ENCODE results near the gene HK2.
"Not testable (repeated sequence)": the region's sequence is repeated elsewhere in the genome, so short reads cannot be mapped to it uniquely, and the experiment has no call there.

HK2 gene

DNA sequence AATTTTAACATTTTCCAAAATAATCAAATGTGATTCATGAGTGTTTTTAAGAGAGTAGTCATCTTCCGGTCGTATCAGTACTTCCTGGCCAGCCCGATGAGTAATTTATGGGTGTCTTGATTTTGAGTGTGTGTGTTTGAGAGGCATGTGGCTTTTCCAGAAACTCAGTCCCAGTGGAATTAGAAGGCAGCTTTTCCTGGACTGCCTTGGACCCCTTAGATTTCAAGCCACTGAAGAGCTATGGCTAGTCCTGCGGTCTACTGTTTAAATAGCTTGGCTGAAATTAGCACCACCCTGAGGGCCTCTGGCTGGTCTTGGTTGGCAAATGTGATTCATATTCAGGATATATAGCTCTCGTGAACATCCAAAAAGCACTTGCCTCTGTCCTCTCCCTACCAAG is 59.4 kb downstream of the HK2 start:
- H3K4me3 ChIP-seq (ENCODE audit: low read depth, low read length): no peak overlapping the region

GRCh38 chr2:74894272-74894981 is 60.5 kb downstream of the HK2 start:
- no peak overlapping the region for H3K4me3 ChIP-seq (ENCODE audit: low read depth, low read length)

DNA sequence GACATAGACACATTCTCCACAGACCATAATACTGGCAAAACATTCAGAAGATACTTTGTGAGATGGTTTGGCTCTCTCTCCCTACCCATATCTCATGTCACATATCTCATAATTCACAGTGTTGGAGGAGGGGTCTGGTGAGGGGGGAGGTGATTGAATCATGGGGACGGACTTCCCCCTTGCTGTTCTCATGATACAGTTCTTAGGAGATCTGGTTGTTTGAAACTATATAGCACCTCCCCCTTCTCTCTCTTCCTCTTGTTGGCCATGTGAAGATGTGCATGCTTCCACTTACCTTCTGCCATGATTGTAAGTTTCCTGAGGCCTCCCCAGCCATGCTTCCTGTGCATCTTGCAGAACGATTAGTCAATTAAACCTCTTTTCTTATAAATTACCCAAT is 61.1 kb downstream of the HK2 start:
- H3K4me3 ChIP-seq (ENCODE audit: low read depth, low read length): no peak overlapping the region

DNA sequence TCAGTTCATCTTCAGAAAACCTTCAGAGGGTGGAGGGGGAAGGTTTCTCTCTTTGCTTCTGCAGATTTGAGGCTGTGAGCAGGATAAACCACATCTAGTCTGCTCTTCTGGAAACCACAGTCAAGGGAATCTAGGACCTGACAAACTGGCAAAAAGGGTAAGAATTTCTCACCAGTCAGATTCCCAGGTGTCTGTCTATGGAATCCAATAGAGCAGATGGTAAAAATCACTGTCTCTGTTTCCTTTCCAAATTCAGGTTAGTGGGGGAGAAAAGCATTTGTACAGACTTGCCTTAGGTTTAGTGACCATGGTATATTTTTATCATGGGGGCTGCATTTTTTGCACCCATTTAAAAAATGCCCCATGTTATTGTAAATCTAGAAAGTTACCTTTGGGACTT is 62.3 kb downstream of the HK2 start:
- no peak overlapping the region for H3K4me3 ChIP-seq (ENCODE audit: low read depth, low read length)

GRCh38 chr2:74900225-74900624 is 66.3 kb downstream of the HK2 start:
- not testable (repeated sequence) for H3K4me3 ChIP-seq (ENCODE audit: low read depth, low read length)

- H3K4me3 ChIP-seq (ENCODE audit: low read depth, low read length): no peak overlapping the region
Observed at GRCh38 chr2:74902281-74902860, 68.4 kb downstream of the HK2 start.

- no peak overlapping the region for H3K4me3 ChIP-seq (ENCODE audit: low read depth, low read length)
Observed at GRCh38 chr2:74906395-74906794, 72.5 kb downstream of the HK2 start.

- H3K4me3 ChIP-seq (ENCODE audit: low read depth, low read length): not testable (repeated sequence)
Observed at GRCh38 chr2:74907560-74907959, 73.6 kb downstream of the HK2 start.

GRCh38 chr2:74908748-74909444 is 75.0 kb downstream of the HK2 start:
- H3K4me3 ChIP-seq (ENCODE audit: low read depth, low read length): no peak overlapping the region

- H3K4me3 ChIP-seq (ENCODE audit: low read depth, low read length): no peak overlapping the region
Observed at GRCh38 chr2:74910245-74910644, 76.3 kb downstream of the HK2 start.

DNA sequence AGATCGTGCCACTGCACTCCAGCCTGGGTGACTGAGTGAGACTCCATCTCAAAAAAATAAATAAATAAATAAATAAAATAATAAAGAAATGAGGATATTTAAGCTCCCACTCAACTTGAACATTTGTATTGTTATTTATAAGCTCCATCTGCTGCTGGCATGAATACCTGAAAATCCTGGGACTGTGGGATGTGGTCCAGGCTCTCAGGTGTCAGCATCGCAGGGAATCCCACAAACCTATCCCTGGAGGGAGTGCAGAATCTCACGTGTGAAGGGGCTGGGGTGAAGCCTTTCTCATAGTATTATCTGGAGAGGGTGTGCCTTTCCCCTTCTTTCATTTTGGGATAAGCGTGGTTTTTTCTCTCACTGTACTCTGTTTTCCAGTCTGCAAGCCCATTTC is 77.1 kb downstream of the HK2 start:
- no peak overlapping the region for H3K4me3 ChIP-seq (ENCODE audit: low read depth, low read length)

DNA sequence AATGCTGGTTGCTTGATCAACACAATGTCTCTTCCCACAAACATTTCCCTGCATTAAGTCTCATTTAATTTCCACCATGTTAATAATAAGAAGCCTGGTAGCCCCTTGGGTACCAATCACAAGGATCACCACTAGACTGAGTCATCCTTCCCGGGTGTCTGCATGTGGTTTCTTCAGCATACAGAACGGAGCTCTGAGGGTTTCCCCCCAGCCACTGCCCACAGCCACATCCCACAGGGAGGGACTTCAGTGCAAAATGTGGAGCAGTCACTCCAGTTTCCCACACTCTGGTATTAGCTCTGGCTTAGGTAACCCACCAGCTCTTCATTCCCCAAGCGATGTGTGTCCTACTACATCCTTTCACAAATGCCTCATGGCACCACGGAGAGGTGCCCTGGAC is 81.8 kb downstream of the HK2 start:
- no peak overlapping the region for H3K4me3 ChIP-seq (ENCODE audit: low read depth, low read length)

DNA sequence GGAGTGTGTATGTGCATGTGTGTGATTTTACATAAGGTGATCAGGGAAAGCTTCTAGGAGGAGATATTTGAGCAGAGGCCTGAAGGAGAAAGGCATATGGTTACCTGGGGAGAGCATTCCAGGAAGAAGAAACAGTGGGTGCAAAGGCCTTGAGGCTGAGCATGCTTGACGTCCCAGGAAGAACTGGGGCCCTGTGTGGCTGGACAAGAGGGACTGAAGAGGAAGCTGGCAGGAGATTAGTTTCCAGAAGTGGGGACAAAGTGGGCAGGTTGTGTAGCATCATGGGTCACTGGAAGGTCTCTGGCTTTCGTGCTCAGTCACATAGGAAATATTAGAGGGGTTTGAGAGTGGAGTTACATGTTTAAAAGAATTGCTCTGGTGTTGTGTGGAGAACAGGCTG is 82.5 kb downstream of the HK2 start:
- no peak overlapping the region for H3K4me3 ChIP-seq (ENCODE audit: low read depth, low read length)

DNA sequence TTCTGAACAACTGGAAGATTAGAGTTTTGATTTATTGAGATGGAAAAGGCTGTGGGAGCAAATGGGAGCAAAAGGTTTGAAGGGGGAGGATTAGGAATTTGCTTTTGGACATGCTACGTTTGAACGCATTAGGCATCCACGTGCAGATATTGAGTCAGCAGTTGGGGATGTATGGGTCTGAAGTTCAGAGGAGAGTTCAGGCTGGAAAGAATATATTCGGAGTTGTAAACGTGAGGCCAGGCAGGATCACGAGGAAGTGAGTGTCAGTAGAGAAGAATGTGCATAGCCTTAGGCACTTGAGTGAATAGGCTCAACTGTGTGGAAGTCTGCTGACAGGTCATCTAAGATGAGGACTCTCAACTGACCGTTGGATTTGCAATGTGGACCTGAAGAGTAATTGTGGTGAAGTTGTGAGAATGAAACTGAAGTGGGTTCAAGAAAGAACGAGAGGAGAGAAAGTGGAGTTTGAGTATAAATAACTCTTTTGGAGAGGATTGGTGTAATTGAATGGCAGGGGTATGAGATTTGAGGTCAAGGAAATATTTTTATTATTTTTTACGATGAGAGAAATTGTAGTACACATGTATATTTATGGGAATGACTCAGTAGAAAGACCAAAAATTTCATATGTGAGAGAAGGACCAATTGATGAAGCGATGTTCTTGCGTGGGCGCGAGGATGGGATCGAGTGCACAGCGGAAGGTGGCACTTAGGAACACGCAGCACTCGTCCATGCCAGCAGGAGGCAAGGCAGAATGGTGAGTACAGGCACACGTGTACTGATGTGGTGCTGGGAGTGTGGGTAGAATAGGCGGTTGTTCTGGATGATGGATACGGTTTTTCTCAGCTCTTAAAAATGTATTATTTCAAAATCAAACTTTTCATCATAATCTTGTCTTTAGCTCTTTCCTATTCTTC is 84.0 kb downstream of the HK2 start:
- H3K4me3 ChIP-seq (ENCODE audit: low read depth, low read length): no peak overlapping the region

GRCh38 chr2:74919827-74920226 is 85.9 kb downstream of the HK2 start:
- H3K4me3 ChIP-seq (ENCODE audit: low read depth, low read length): peak overlapping the region; percentile 41

GRCh38 chr2:74921236-74921736 is 87.4 kb downstream of the HK2 start:
- no peak overlapping the region for H3K4me3 ChIP-seq (ENCODE audit: low read depth, low read length)

DNA sequence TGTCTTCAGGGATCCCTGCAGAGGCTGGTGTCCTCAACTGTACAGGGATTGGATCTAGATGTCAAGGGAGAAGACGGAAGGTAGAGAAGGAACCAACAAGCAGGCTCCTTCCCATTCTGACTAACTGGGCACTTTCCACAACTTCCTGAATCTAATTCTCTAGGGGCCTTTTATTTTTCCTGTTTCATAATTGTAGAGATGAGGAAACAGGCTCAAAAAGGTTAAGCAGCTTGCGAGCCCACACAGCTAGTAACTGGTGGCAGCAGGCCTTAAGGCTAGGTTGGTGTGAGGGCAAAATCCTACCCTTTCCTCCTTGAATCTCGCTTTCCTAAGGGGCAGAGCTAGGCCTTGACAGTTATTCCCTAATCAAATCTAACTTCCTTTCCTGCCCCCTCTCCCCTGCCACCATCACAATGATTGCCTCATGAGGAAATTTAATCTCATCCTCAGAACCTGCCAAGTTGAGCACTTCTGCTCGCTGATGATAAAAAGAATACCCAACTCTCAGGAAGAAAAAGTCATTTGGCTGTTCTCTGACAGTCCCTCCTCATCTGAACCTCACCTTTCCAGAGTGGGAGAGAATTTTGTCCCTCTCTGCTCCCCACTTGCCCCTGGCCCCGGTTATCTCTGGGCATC is 88.8 kb downstream of the HK2 start:
- no peak overlapping the region for H3K4me3 ChIP-seq (ENCODE audit: low read depth, low read length)

DNA sequence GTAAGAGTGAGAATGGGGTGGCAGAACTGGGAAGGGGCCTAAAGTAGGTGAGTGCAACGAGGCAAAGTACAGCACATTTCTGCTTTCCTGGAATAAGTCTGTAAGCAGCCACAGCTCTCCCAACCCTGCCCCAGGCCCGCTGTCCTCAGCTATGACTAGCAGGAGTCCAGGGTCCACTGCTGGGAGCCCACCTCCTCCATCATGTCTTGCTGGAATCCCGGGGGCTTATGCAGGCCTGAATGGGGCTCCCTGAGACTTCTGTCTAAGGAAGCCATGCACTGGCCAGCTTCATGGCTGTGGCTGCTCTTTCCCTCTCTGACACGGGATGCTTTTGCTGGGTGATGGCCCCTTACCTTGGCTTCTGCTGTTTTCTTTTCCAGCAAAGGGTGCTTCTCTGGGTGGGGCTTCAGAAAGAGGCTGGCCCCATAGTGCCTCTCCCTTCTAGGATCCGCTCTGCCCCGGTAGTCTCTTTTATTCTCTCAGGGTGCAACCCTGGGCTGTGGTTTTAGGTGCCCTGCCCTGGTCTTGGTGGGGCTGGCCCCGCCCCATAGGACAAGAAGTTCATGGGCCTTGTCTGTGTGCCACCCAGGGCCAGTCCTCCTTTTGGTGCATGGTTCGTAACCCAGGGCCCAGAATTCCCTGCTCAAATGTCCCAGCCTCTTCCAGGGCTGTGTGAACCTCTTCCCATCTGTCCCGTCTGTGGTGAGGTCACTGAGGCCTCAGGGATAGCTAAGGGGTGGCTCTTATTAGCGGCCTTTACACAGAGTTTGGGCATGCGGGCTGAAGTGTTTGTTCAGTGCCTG is 90.7 kb downstream of the HK2 start:
- H3K4me3 ChIP-seq (ENCODE audit: low read depth, low read length): no peak overlapping the region

GRCh38 chr2:74925361-74925786 is 91.4 kb downstream of the HK2 start:
- H3K4me3 ChIP-seq (ENCODE audit: low read depth, low read length): no peak overlapping the region

DNA sequence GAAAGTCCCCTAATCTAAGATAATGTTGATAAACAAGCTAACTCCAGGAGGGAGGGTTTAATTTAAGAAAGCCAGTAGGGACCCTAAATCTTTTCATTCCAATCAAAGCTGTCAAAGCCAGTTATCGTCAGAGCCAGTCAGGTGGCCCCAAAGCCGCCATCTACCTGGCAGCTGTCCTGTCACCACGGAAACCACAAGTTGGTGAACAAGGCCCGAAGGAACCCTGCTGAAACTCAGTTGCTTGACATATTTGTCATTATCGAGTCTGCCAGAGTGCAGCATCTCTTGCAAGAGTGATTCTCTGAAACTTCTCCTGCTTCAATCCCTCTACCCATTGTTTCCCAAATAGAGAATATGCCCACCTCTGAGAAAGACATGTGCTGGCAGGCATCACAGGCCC is 93.7 kb downstream of the HK2 start:
- no peak overlapping the region for H3K4me3 ChIP-seq (ENCODE audit: low read depth, low read length)

Measured in iPS-11a (cell line).